HEK293 (cell line): ENCODE data around the gene HAO2.

Experiments used
- CTCF ChIA-PET: fragments of 350-600 bp; formaldehyde crosslinking; extraction: SDS; loops from one replicate; lab custom pipeline; 2021; ENCODE audit warnings: antibody characterized with exemption; lab: Yijun Ruan, JAX
- POLR2A ChIA-PET: fragments of 300-600 bp; formaldehyde crosslinking; extraction: SDS; loops from one replicate; lab custom pipeline; 2020; ENCODE audit warnings: antibody characterized with exemption, inconsistent platforms; lab: Yijun Ruan, JAX
- H3K27ac ChIP-seq: fragments of 200-500 bp; sonication (Bioruptor generic); 2 replicates; pipeline ENCODE4 v1.5.1; 2014; ENCODE audit warnings: low read depth, low read length, control low read depth, inconsistent platforms; ENCODE audit errors: extremely low read depth
- H3K36me3 ChIP-seq, 2 experiments: fragments of 200-500 bp in 1 of 2; sonication (Bioruptor generic) in 1 of 2; 1 replicate in 1 of 2; 2 replicates in 1 of 2; pipeline ENCODE4 v1.5.1; 2014 to 2017; ENCODE audit warnings: inconsistent platforms in 2 of 2, low read length in 2 of 2; ENCODE audit not compliant: control insufficient read depth in 2 of 2, insufficient read depth in 1 of 2
- H3K4me1 ChIP-seq: fragments of 200-500 bp; sonication (Bioruptor generic); 2 replicates; pipeline ENCODE4 v1.5.1; 2014; ENCODE audit warnings: mild to moderate bottlenecking, low read length, inconsistent platforms; ENCODE audit not compliant: control insufficient read depth, insufficient read depth
- H3K4me3 ChIP-seq: 2 replicates; pipeline ENCODE4 v1.5.1; 2011; ENCODE audit warnings: low read depth, mild to moderate bottlenecking, control low read depth, low read length, moderate library complexity
- H3K9me3 ChIP-seq: fragments of 200-500 bp; sonication (Bioruptor generic); 2 replicates; pipeline ENCODE4 v1.5.1; 2014; ENCODE audit warnings: low read depth, low read length, inconsistent platforms; ENCODE audit not compliant: control insufficient read depth, insufficient read depth
- KLF7 ChIP-seq: fragments of 450-650 bp; formaldehyde crosslinking; IDR thresholded peaks from 2 replicates; pipeline ENCODE4 v1.5.1; 2016; ENCODE audit warnings: missing biosample characterization, missing genetic modification characterization, borderline replicate concordance
- ZBTB8A ChIP-seq: fragments of 450-650 bp; formaldehyde crosslinking; IDR thresholded peaks from 2 replicates; pipeline ENCODE4 v1.5.1; 2016; ENCODE audit warnings: missing biosample characterization, missing genetic modification characterization
- ZFP3 ChIP-seq: fragments of 450-650 bp; formaldehyde crosslinking; IDR thresholded peaks from 2 replicates; pipeline ENCODE4 v1.5.1; 2016; ENCODE audit warnings: low read depth, missing biosample characterization, missing genetic modification characterization
- ZFP37 ChIP-seq: fragments of 450-650 bp; formaldehyde crosslinking; IDR thresholded peaks from 2 replicates; pipeline ENCODE4 v1.5.1; 2016; ENCODE audit warnings: missing biosample characterization, missing genetic modification characterization
- ZNF133 ChIP-seq: fragments of 450-650 bp; formaldehyde crosslinking; IDR thresholded peaks from 2 replicates; pipeline ENCODE4 v1.5.1; 2016; ENCODE audit warnings: missing biosample characterization, missing genetic modification characterization
- ZNF221 ChIP-seq: fragments of 450-650 bp; formaldehyde crosslinking; IDR thresholded peaks from 2 replicates; pipeline ENCODE4 v1.5.1; 2017; ENCODE audit warnings: missing biosample characterization, missing genetic modification characterization, borderline replicate concordance
- ZNF501 ChIP-seq: fragments of 450-650 bp; formaldehyde crosslinking; IDR thresholded peaks from 2 replicates; pipeline ENCODE4 v1.5.1; 2016; ENCODE audit warnings: missing biosample characterization, missing genetic modification characterization
- ZXDB ChIP-seq: fragments of 450-650 bp; formaldehyde crosslinking; IDR thresholded peaks from 2 replicates; pipeline ENCODE4 v1.5.1; 2016; ENCODE audit warnings: missing biosample characterization, missing genetic modification characterization
- TF ChIP-seq, protein P1 (sequence below): fragments of 450-650 bp; formaldehyde crosslinking; IDR thresholded peaks from 2 replicates; pipeline ENCODE4 v1.5.1; 2017; ENCODE audit warnings: missing biosample characterization, missing genetic modification characterization
- TF ChIP-seq, protein P2 (sequence below): fragments of 450-650 bp; formaldehyde crosslinking; IDR thresholded peaks from 2 replicates; pipeline ENCODE4 v1.5.1; 2016; ENCODE audit warnings: missing biosample characterization, missing genetic modification characterization
- TF ChIP-seq, protein P3 (sequence below): fragments of 450-650 bp; formaldehyde crosslinking; IDR thresholded peaks from 2 replicates; pipeline ENCODE4 v1.5.1; 2016; ENCODE audit warnings: missing biosample characterization, missing genetic modification characterization
- TF ChIP-seq, protein P4 (sequence below): fragments of 450-650 bp; formaldehyde crosslinking; conservative IDR thresholded peaks from 2 replicates; pipeline ENCODE4 v1.5.1; 2016; ENCODE audit warnings: low read depth, missing biosample characterization, missing genetic modification characterization
- TF ChIP-seq, protein P5 (sequence below): fragments of 450-650 bp; formaldehyde crosslinking; IDR thresholded peaks from 2 replicates; pipeline ENCODE4 v1.5.1; 2016; ENCODE audit warnings: missing biosample characterization, missing genetic modification characterization

The HAO2 gene

DNA sequence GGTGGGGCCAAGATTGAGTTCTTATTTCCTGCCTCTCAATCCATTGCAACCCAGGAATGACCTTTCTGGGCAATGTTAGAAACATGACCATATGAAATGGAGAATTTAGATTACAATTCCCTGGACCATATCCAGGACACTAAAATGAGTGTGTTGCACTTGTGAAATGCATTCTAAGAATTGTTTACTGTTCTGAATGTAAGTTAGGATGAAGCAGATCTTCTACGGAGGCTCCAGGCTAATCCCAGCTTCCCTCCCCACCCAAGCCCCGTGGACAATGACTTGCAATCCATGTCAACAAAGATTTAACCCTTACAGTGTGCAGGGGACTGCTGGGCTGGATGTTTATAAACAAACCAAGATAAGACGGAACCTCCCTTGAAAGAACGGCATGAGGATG, 31.7 kb upstream of the HAO2 start:
- H3K4me3 ChIP-seq: no peak overlapping the region
- H3K36me3 ChIP-seq: no peaks in the 10 kb centered on the region
- TF ChIP-seq KLF7 (tag by site-specific recombination): no peak
- TF ChIP-seq, protein P1, sequence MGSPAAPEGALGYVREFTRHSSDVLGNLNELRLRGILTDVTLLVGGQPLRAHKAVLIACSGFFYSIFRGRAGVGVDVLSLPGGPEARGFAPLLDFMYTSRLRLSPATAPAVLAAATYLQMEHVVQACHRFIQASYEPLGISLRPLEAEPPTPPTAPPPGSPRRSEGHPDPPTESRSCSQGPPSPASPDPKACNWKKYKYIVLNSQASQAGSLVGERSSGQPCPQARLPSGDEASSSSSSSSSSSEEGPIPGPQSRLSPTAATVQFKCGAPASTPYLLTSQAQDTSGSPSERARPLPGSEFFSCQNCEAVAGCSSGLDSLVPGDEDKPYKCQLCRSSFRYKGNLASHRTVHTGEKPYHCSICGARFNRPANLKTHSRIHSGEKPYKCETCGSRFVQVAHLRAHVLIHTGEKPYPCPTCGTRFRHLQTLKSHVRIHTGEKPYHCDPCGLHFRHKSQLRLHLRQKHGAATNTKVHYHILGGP (tag by site-specific recombination): 0 out of 2 replicates have a peak, but pooled peaks have one; percentile 14
- ChIA-PET CTCF (no interaction called here), POLR2A (no interaction called here)
- H3K27ac ChIP-seq: no peak overlapping the region
- no peaks in the 10 kb centered on the region for H3K4me1 ChIP-seq
- no peaks in the 10 kb centered on the region for H3K9me3 ChIP-seq

DNA sequence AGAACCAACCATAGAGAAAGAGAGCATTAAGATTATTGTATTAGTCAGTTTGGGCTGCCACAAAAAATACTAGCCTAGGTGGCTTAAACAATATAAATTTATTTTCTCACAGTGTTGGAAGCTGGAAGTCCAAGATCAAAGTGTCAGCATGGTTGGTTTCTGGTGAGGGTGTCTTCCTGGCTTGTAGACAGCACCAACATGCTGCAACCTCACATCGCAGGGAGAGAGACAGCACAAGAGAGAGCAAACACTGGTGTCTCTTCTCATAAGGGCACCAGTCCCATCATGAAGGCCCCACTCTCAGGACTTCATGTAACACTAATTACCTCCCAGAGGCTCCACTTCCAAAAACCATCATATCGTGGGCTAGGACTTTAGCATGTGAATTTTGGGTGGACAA, 30.6 kb upstream of the HAO2 start:
- POLR2A ChIA-PET: no interaction called here
- CTCF ChIA-PET: no interaction called here

More for the DNA sequence above, 30.6 kb upstream of the HAO2 start:
- Histone ChIP-seq H3K36me3 (no peaks in the 10 kb centered on the region), H3K4me1 (no peaks in the 10 kb centered on the region), H3K9me3 (no peaks in the 10 kb centered on the region), H3K4me3 (no peak overlapping the region), H3K27ac (no peak overlapping the region)
- no peak for TF ChIP-seq ZNF501 (tag by site-specific recombination)
- TF ChIP-seq, protein P2, sequence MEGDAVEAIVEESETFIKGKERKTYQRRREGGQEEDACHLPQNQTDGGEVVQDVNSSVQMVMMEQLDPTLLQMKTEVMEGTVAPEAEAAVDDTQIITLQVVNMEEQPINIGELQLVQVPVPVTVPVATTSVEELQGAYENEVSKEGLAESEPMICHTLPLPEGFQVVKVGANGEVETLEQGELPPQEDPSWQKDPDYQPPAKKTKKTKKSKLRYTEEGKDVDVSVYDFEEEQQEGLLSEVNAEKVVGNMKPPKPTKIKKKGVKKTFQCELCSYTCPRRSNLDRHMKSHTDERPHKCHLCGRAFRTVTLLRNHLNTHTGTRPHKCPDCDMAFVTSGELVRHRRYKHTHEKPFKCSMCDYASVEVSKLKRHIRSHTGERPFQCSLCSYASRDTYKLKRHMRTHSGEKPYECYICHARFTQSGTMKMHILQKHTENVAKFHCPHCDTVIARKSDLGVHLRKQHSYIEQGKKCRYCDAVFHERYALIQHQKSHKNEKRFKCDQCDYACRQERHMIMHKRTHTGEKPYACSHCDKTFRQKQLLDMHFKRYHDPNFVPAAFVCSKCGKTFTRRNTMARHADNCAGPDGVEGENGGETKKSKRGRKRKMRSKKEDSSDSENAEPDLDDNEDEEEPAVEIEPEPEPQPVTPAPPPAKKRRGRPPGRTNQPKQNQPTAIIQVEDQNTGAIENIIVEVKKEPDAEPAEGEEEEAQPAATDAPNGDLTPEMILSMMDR (tag by site-specific recombination): no peak
- TF ChIP-seq, protein P3, sequence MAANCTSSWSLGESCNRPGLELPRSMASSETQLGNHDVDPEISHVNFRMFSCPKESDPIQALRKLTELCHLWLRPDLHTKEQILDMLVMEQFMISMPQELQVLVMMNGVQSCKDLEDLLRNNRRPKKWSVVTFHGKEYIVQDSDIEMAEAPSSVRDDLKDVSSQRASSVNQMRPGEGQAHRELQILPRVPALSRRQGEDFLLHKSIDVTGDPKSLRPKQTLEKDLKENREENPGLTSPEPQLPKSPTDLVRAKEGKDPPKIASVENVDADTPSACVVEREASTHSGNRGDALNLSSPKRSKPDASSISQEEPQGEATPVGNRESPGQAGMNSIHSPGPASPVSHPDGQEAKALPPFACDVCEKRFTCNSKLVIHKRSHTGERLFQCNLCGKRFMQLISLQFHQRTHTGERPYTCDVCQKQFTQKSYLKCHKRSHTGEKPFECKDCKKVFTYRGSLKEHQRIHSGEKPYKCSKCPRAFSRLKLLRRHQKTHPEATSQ (tag by site-specific recombination): no peak
- no peak for TF ChIP-seq ZFP3
- TF ChIP-seq ZXDB (tag by site-specific recombination): no peak
- TF ChIP-seq ZNF221 (tag by site-specific recombination): no peak
- TF ChIP-seq, protein P4, sequence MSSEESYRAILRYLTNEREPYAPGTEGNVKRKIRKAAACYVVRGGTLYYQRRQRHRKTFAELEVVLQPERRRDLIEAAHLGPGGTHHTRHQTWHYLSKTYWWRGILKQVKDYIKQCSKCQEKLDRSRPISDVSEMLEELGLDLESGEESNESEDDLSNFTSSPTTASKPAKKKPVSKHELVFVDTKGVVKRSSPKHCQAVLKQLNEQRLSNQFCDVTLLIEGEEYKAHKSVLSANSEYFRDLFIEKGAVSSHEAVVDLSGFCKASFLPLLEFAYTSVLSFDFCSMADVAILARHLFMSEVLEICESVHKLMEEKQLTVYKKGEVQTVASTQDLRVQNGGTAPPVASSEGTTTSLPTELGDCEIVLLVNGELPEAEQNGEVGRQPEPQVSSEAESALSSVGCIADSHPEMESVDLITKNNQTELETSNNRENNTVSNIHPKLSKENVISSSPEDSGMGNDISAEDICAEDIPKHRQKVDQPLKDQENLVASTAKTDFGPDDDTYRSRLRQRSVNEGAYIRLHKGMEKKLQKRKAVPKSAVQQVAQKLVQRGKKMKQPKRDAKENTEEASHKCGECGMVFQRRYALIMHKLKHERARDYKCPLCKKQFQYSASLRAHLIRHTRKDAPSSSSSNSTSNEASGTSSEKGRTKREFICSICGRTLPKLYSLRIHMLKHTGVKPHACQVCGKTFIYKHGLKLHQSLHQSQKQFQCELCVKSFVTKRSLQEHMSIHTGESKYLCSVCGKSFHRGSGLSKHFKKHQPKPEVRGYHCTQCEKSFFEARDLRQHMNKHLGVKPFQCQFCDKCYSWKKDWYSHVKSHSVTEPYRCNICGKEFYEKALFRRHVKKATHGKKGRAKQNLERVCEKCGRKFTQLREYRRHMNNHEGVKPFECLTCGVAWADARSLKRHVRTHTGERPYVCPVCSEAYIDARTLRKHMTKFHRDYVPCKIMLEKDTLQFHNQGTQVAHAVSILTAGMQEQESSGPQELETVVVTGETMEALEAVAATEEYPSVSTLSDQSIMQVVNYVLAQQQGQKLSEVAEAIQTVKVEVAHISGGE (tag by site-specific recombination): no peak
- no peak for TF ChIP-seq ZFP37 (tag by site-specific recombination)
- no peak for TF ChIP-seq ZBTB8A (tag by site-specific recombination)
- TF ChIP-seq, protein P5, sequence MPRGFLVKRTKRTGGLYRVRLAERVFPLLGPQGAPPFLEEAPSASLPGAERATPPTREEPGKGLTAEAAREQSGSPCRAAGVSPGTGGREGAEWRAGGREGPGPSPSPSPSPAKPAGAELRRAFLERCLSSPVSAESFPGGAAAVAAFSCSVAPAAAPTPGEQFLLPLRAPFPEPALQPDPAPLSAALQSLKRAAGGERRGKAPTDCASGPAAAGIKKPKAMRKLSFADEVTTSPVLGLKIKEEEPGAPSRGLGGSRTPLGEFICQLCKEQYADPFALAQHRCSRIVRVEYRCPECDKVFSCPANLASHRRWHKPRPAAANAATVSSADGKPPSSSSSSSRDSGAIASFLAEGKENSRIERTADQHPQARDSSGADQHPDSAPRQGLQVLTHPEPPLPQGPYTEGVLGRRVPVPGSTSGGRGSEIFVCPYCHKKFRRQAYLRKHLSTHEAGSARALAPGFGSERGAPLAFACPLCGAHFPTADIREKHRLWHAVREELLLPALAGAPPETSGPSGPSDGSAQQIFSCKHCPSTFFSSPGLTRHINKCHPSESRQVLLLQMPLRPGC (tag by site-specific recombination): no peak
- no peak for TF ChIP-seq ZNF133 (tag by site-specific recombination)
